D721Med (cell line): ENCODE data around the gene RNF220.
"Not testable (repeated sequence)": the region's sequence is repeated elsewhere in the genome, so short reads cannot be mapped to it uniquely, and the experiment has no call there.

ENCODE experiments used
- DNase-seq: peaks from one replicate; pipeline ENCODE4 v3.0.0; 2011; ENCODE audit warnings: low spot score; ENCODE audit not compliant: insufficient read length
- FAIRE-seq: peaks from 2 replicates; lab custom pipeline; 2011; peaks lifted over from hg19 to GRCh38; lab: Jason Lieb, UNC
- CTCF ChIP-seq: IDR thresholded peaks from 2 replicates; pipeline ENCODE4 v1.5.1; 2012; ENCODE audit warnings: mild to moderate bottlenecking, control low read depth; ENCODE audit not compliant: insufficient read depth; ENCODE audit errors: missing control alignments

The RNF220 gene

GRCh38 chr1:44496541-44497171 lies 91.6 kb downstream of the RNF220 start:
- TF ChIP-seq CTCF: no peak
- FAIRE-seq (no peak), DNase-seq (no peak)

GRCh38 chr1:44497422-44498170 lies 92.5 kb downstream of the RNF220 start:
- FAIRE-seq: no peak

GRCh38 chr1:44499306-44499705 lies 94.3 kb downstream of the RNF220 start:
- no peak for TF ChIP-seq CTCF
- DNase-seq: no peak
- FAIRE-seq: no peak

More at GRCh38 chr1:44497422-44498170, 92.5 kb downstream of the RNF220 start:
- no peak for DNase-seq
- no peak for TF ChIP-seq CTCF

GRCh38 chr1:44500181-44501046 lies 95.4 kb downstream of the RNF220 start:
- FAIRE-seq (no peak), DNase-seq (no peak)
- peak; percentile 44 for TF ChIP-seq CTCF

- no peak for DNase-seq
- TF ChIP-seq CTCF: no peak
- no peak for FAIRE-seq
These were observed 96.2 kb downstream of the RNF220 start for GRCh38 chr1:44501047-44501890.

GRCh38 chr1:44502823-44503222 lies 97.8 kb downstream of the RNF220 start:
- DNase-seq, FAIRE-seq: not testable (repeated sequence)
